Stimulated activated CD4-positive, alpha-beta T cell treated with anti-CD3 and anti-CD28 coated beads, Interleukin-12 subunit alpha, Interleukin-12 subunit beta, amount 100 ng/mL, for 4 hours (primary cell): Measurements from ENCODE around the gene AGO3.

Source experiments
- DNase-seq: peaks from one replicate; pipeline ENCODE4 v3.0.0-alpha.2; 2020

AGO3 gene

GRCh38 chr1:36098650-36099365 is 167.9 kb downstream of the AGO3 start:
- DNase-seq, result no peak

DNA sequence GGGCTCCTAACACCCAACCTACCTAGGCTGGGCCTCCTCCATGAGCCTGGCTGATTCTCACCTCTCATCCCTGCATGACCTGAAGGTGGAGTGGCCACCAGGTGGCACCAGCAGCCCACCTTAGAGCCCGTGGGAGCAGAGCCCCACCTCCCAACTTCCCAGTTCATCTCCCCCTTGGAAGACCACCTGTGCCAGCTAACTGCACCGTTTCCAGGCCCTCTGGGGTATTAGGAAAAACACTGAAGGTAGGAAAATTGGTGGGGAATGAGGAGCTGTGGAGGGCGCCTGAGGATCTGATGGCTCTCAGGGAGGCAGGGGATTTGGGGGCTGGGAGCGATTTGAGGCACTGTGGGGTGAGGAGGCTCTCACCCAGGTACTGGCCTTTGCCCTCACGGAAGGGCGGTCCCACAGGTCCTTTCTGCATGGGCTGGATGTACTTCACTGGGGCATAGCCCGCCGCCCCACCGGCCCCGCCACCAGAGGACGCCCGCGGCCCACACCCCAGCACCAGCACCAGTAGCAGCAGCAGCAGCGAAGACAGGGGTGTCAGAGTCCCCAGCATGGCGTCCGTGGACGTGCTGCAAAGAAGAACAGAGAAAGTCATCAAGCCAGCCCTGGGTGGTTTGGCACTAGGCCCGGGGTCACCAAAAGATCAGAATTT is 168.9 kb downstream of the AGO3 start:
- DNase-seq, result peak; percentile 72

DNA sequence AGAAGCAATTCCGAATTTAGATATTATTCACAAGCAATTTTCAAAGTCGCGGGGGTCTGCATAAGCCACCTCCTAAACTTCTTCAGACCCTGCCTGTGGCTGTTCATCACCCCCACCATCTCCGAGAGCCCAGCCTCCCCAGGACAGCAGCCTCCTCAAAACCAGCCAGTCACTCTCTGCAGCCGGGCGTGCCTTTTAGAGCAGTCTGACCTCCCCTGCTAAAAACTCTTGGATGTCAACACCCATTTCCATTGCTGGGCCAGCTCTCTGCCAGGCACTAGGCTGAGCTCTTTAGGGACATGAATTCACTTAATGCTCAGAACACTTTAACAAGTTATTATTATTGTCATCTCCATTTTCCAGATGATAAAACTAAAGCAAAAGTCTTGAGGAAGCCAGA is 169.5 kb downstream of the AGO3 start:
- DNase-seq, result no peak

- DNase-seq, result no peak
Observed at GRCh38 chr1:36101546-36101945, 170.6 kb downstream of the AGO3 start.

GRCh38 chr1:36106269-36106668 is 175.4 kb downstream of the AGO3 start:
- DNase-seq, result no peak

GRCh38 chr1:36107394-36107793 is 176.5 kb downstream of the AGO3 start:
- no peak for DNase-seq

DNA sequence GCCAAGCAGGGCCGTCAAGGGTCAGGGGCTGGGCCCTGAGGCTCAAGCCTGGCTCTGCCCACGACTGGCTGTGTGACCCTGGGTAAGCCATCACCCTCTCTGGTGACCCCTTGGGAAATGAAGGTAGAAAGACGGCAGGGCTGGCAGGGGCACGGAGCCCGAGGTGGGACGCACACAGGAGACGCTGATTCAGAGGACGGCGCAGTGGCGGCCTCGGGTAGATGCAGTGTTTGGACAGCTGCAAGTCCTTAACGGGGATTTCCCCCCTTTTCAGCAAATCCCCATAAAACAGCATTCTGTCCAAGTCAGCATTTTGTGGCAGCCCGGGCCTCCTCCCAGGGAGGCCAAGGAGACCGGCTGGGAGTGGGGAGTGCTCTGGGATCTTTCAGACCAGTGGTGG is 177.4 kb downstream of the AGO3 start:
- no peak for DNase-seq

DNA sequence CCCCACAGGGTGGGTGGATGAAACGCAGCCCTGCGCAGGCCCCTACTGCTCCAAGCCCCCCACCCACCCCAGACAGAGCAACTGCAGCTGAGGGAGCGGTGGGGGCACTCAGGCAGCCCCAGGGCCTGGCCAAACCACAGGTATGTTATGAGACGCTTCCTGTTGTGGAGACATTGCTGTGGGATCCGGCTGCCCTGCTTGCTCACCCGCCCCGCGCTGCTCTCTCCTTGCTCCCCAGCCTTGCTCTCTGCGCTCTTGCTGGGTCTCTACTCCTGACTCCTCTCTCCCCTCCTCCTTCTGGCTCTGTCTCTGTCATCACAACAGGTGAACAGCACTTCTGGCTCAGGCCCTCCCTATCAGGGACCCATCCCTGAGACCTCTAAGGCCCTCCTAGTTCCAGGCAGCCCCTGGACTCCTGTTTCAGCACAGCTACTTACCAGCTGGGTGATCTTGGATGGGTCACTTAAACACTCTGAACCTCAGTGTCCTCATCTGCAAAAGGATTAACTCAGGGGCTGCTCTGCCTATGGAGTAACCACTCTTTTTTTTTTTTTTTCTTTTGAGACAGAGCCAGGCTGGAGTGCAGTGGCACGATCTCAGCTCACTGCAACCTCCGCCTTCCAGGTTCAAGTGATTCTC is 178.3 kb downstream of the AGO3 start:
- no peak for DNase-seq

DNA sequence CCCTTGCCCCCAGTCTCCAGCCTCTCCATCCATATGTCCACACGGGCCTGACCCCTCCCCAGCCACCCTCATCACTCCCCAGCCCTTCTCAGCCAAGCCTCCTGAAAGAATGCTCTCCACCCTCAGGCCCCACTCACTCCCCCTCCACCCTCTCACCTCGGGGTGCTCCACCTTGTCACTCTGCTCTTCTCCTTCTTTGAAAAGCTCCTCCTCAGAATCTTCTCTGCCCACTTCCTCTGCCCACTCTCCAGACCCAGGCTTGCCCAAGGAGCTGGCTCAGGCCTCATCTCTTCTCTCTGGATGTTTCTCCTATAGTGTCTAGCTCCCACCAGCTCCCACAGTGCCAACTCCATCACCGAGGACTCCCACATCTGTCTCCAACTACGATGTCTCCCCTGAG is 180.2 kb downstream of the AGO3 start:
- DNase-seq, result no peak

DNA sequence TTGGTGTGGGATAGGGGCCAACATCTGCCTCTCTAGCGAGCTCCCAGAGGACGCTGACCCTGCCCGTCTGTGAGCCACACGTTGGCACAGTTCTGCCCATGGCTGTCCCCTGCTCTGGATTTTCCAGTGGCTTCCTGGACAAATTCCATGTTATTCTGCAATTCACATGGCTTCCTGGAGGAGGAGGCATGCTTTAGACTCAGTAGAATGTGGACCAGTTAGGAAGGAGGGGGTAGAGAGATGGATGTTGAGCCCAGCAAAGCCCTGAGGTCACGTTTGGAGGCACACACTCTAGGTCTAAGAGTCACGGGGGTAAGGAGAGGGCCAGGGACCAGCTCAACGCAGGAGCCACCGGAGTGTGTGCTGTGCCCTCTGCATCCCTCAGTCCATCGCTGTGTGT is 181.9 kb downstream of the AGO3 start:
- no peak for DNase-seq

DNA sequence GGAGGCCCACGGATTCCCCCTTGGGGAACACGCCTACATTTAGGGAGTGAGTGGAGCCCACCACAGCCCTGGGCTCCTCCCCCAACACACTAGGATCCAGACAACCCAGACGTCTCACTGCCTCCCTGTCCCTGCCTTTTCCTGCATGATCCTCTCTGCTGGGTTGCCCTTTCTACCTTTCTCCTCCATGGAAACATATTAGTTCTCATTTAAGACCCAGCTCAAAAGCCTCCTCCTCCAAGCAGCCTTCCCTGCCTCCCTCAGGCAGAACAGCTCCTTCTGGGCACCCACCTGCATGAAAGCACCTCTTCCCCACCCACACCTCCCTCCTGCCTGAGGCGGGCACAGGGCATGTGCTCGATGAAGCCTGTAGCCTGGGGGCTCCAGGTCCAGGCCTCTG is 183.5 kb downstream of the AGO3 start:
- no peak for DNase-seq

GRCh38 chr1:36115200-36115669 is 184.3 kb downstream of the AGO3 start:
- DNase-seq, result no peak

- no peak for DNase-seq
Observed at GRCh38 chr1:36115931-36116330, 185.0 kb downstream of the AGO3 start.

- DNase-seq, result no peak
Observed at GRCh38 chr1:36116901-36117300, 186.0 kb downstream of the AGO3 start.

GRCh38 chr1:36118447-36119204 is 187.7 kb downstream of the AGO3 start:
- DNase-seq, result no peak

DNA sequence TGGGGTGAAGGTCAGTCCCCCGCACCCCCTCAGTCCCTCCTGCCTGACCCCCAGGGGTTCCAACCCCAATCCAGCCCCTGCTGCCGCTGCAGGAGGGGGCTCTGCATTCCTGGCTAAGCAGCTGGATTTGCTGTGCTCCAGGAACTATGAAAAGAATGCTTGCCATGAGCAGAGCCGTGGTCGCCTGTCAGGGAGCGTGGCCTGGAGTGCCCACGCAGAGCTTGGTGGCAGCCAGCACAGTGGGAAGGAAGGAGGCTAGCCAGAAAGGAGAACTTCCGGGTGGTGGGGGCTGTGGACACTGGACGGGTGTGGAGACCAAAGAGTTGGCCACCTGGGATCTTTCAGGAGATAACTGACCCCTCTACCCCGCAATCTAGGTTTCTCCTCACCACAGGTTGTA is 188.6 kb downstream of the AGO3 start:
- no peak for DNase-seq
